ENCODE data around the gene ALKBH4. TPM values are rescaled to one million over a fixed set of nuclear protein-coding genes. Genes with fewer than 3 reads are reported as not detected.
"Not testable (repeated sequence)": the region's sequence is repeated elsewhere in the genome, so short reads cannot be mapped to it uniquely, and the experiment has no call there.

Gene ALKBH4
- total and polyA plus RNA-seq, 2 of the 8 experiments (the other 6 are each of a cell fraction or from before 2014, with no cell fraction given), result 10.2 to 16.6 TPM

- H2BK12ac ChIP-seq (ENCODE audit: low read depth, low read length), result not testable (repeated sequence)
These were observed 29.4 kb upstream of the ALKBH4 start for GRCh38 chr7:102494026-102494425.

GRCh38 chr7:102493220-102493935 is 28.7 kb upstream of the ALKBH4 start:
- H3K4ac ChIP-seq (replicated peaks; ENCODE audit: insufficient read length, low read depth, low read length); H3K23me2 ChIP-seq (ENCODE audit: low read depth, low read length); H3K4me1 ChIP-seq (replicated peaks in 1 of 4; ENCODE audit: control insufficient read depth in 3 of 4, insufficient read depth in 4 of 4, low read length in 3 of 4); H2BK5ac ChIP-seq (ENCODE audit: low read depth, low read length); H3K79me2 ChIP-seq (ENCODE audit: control insufficient read depth in 1 of 2, insufficient read depth in 2 of 2, low read length in 2 of 2); H2BK20ac ChIP-seq (ENCODE audit: low read length); H2BK15ac ChIP-seq (ENCODE audit: low read length); H3K18ac ChIP-seq (ENCODE audit: extremely low read depth, low read length); H2AFZ ChIP-seq (ENCODE audit: low read length); H3K4me3 ChIP-seq (ENCODE audit: extremely low read depth in 1 of 4, insufficient read depth in 2 of 4, low read depth in 3 of 4, low read length in 4 of 4); H3K14ac ChIP-seq (ENCODE audit: insufficient read length); H2BK120ac ChIP-seq (replicated peaks; ENCODE audit: low read depth, low read length); H3K27me3 ChIP-seq (replicated peaks in 1 of 4; ENCODE audit: control insufficient read depth in 3 of 4, extremely low read depth in 1 of 4, insufficient read depth in 3 of 4, low read length in 3 of 4); H2BK12ac ChIP-seq (ENCODE audit: low read depth, low read length); H3K23ac ChIP-seq (ENCODE audit: insufficient read length); CTCF ChIA-PET (ENCODE audit: partially characterized antibody); H3K79me1 ChIP-seq (ENCODE audit: low read depth, low read length); H3K27ac ChIP-seq (ENCODE audit: low read depth, low read length); H3K9ac ChIP-seq (replicated peaks in 1 of 4; ENCODE audit: extremely low read depth in 1 of 4, low read depth in 3 of 4, low read length in 3 of 4); H3K9me3 ChIP-seq (ENCODE audit: insufficient read depth in 2 of 2, low read depth in 1 of 2, low read length in 1 of 2); H3K56ac ChIP-seq (replicated peaks; ENCODE audit: insufficient read length, low read depth, low read length); H3K36me3 ChIP-seq (ENCODE audit: control insufficient read depth in 2 of 4, insufficient read depth in 4 of 4, low read length in 3 of 4); H2AK5ac ChIP-seq (ENCODE audit: low read depth, low read length); H4K8ac ChIP-seq (ENCODE audit: extremely low read depth, insufficient read depth, low read length); H4K20me1 ChIP-seq (replicated peaks in 1 of 2; ENCODE audit: control insufficient read depth in 1 of 2, insufficient read depth in 2 of 2, low read length in 2 of 2); H4K91ac ChIP-seq (replicated peaks; ENCODE audit: insufficient read length, low read length); H4K5ac ChIP-seq (ENCODE audit: insufficient read length, low read depth, low read length); POLR2A ChIA-PET (ENCODE audit: partially characterized antibody); FAIRE-seq; DNase-seq (ENCODE audit: low read depth in 1 of 2, low spot score in 2 of 2); H3K4me2 ChIP-seq (ENCODE audit: insufficient read depth in 1 of 2, low read depth in 2 of 2, low read length in 2 of 2): not testable (repeated sequence)
- WGBS, 2 experiments (ENCODE audit: extremely low coverage in 1 of 2, insufficient coverage in 1 of 2, insufficient read length in 1 of 2, insufficient replicate concordance in 2 of 2, low coverage in 1 of 2, low lambda C conversion rate in 2 of 2, missing lambda C conversion rate in 1 of 2), result no CpG with 5 or more reads among the region's 33 CpGs

More at GRCh38 chr7:102494026-102494425, 29.4 kb upstream of the ALKBH4 start:
- H3K23ac ChIP-seq (ENCODE audit: insufficient read length); DNase-seq (ENCODE audit: low read depth in 1 of 2, low spot score in 2 of 2); H3K79me1 ChIP-seq (ENCODE audit: low read depth, low read length); H2BK5ac ChIP-seq (ENCODE audit: low read depth, low read length); H3K14ac ChIP-seq (ENCODE audit: insufficient read length); H3K4ac ChIP-seq (replicated peaks; ENCODE audit: insufficient read length, low read depth, low read length); H3K18ac ChIP-seq (ENCODE audit: extremely low read depth, low read length); H3K4me1 ChIP-seq (replicated peaks in 1 of 4; ENCODE audit: control insufficient read depth in 3 of 4, insufficient read depth in 4 of 4, low read length in 3 of 4); CTCF ChIA-PET (ENCODE audit: partially characterized antibody); H2AK5ac ChIP-seq (ENCODE audit: low read depth, low read length); H2BK15ac ChIP-seq (ENCODE audit: low read length); H3K27me3 ChIP-seq (replicated peaks in 1 of 4; ENCODE audit: control insufficient read depth in 3 of 4, extremely low read depth in 1 of 4, insufficient read depth in 3 of 4, low read length in 3 of 4); FAIRE-seq; H4K5ac ChIP-seq (ENCODE audit: insufficient read length, low read depth, low read length); H3K36me3 ChIP-seq (ENCODE audit: control insufficient read depth in 2 of 4, insufficient read depth in 4 of 4, low read length in 3 of 4); H2BK20ac ChIP-seq (ENCODE audit: low read length); POLR2A ChIA-PET (ENCODE audit: partially characterized antibody); H3K27ac ChIP-seq (ENCODE audit: low read depth, low read length); H2AFZ ChIP-seq (ENCODE audit: low read length); H2BK120ac ChIP-seq (replicated peaks; ENCODE audit: low read depth, low read length); H3K79me2 ChIP-seq (ENCODE audit: control insufficient read depth in 1 of 2, insufficient read depth in 2 of 2, low read length in 2 of 2); H3K23me2 ChIP-seq (ENCODE audit: low read depth, low read length); H4K91ac ChIP-seq (replicated peaks; ENCODE audit: insufficient read length, low read length); H4K20me1 ChIP-seq (replicated peaks in 1 of 2; ENCODE audit: control insufficient read depth in 1 of 2, insufficient read depth in 2 of 2, low read length in 2 of 2); H3K9me3 ChIP-seq (ENCODE audit: insufficient read depth in 2 of 2, low read depth in 1 of 2, low read length in 1 of 2); H3K4me2 ChIP-seq (ENCODE audit: insufficient read depth in 1 of 2, low read depth in 2 of 2, low read length in 2 of 2); H3K4me3 ChIP-seq (ENCODE audit: extremely low read depth in 1 of 4, insufficient read depth in 2 of 4, low read depth in 3 of 4, low read length in 4 of 4); H4K8ac ChIP-seq (ENCODE audit: extremely low read depth, insufficient read depth, low read length); H3K56ac ChIP-seq (replicated peaks; ENCODE audit: insufficient read length, low read depth, low read length); H3K9ac ChIP-seq (replicated peaks in 1 of 4; ENCODE audit: extremely low read depth in 1 of 4, low read depth in 3 of 4, low read length in 3 of 4): not testable (repeated sequence)
- WGBS, 2 experiments (ENCODE audit: extremely low coverage in 1 of 2, insufficient coverage in 1 of 2, insufficient read length in 1 of 2, insufficient replicate concordance in 2 of 2, low coverage in 1 of 2, low lambda C conversion rate in 2 of 2, missing lambda C conversion rate in 1 of 2), result no CpG with 5 or more reads among the region's 15 CpGs
